CD4-positive, CD25-positive, alpha-beta regulatory T cell (primary cell): Measurements from ENCODE around the gene PLK5. TPM values are rescaled to one million over a fixed set of nuclear protein-coding genes. Genes with fewer than 3 reads are reported as not detected.
A peak's percentile ranks its signal among the peaks of the same experiment; 100 is the strongest.

Source experiments
- ATAC-seq, 2 donors: fragments of 150-1000 bp; cut with Tn5 transposase; one replicate each; pipeline ENCODE4 v1.10.0; 2021; ENCODE audit warnings: low read depth in 2 of 2, moderate number of reproducible peaks in 2 of 2, moderate library complexity in 1 of 2
- DNase-seq, 3 donors: peaks; one replicate each; pipeline versions ENCODE4 v3.0.0 to v3.0.0-alpha.2; 2012 to 2022; ENCODE audit warnings: mixed read lengths in 1 of 3
- H3K27ac ChIP-seq: one replicate; pipeline ENCODE4 v1.7.0; 2013; ENCODE audit warnings: mild to moderate bottlenecking, low read length; ENCODE audit not compliant: insufficient read depth, poor library complexity, severe bottlenecking
- H3K27me3 ChIP-seq: one replicate; pipeline ENCODE4 v1.7.0; 2013; ENCODE audit warnings: low read length; ENCODE audit not compliant: control insufficient read depth, insufficient read depth
- H3K36me3 ChIP-seq: one replicate; pipeline ENCODE4 v1.7.0; 2013; ENCODE audit warnings: mild to moderate bottlenecking, low read length, moderate library complexity; ENCODE audit not compliant: control insufficient read depth, insufficient read depth
- H3K4me1 ChIP-seq: 2 replicates; pipeline ENCODE4 v1.7.0; 2013; ENCODE audit warnings: mild to moderate bottlenecking, low read length; ENCODE audit not compliant: insufficient read depth, control insufficient read depth, poor library complexity, severe bottlenecking
- H3K4me3 ChIP-seq: one replicate; pipeline ENCODE4 v1.7.0; 2013; ENCODE audit warnings: low read depth, mild to moderate bottlenecking, low read length, moderate library complexity
- H3K9me3 ChIP-seq, 2 experiments: 1 replicate in 1 of 2; 2 replicates in 1 of 2; pipeline ENCODE4 v1.7.0; 2013; ENCODE audit warnings: low read length in 2 of 2, mild to moderate bottlenecking in 1 of 2, moderate library complexity in 1 of 2; ENCODE audit not compliant: control insufficient read depth in 2 of 2
- H3K27ac Mint-ChIP-seq, 3 donors: one replicate each; pipeline ENCODE4 v1.8.0; 2020 to 2022; ENCODE audit warnings: mild to moderate bottlenecking in 3 of 3, mixed read lengths in 3 of 3, moderate library complexity in 2 of 3
- H3K27me3 Mint-ChIP-seq: one replicate; pipeline ENCODE4 v1.8.0; 2022; ENCODE audit warnings: mild to moderate bottlenecking, mixed read lengths
- H3K36me3 Mint-ChIP-seq: one replicate; pipeline ENCODE4 v1.8.0; 2020; ENCODE audit warnings: mixed read lengths
- H3K4me1 Mint-ChIP-seq, 4 donors: one replicate each; pipeline ENCODE4 v1.8.0; 2020 to 2022; ENCODE audit warnings: mixed read lengths in 4 of 4, mild to moderate bottlenecking in 1 of 4
- H3K4me3 Mint-ChIP-seq, 4 donors: one replicate each; pipeline ENCODE4 v1.8.0; 2020 to 2022; ENCODE audit warnings: mild to moderate bottlenecking in 4 of 4, mixed read lengths in 4 of 4, moderate library complexity in 3 of 4
- H3K9me3 Mint-ChIP-seq, 7 donors: one replicate each; pipeline ENCODE4 v1.8.0; 2020 to 2022; ENCODE audit warnings: mixed read lengths in 7 of 7, mild to moderate bottlenecking in 3 of 7, moderate library complexity in 2 of 7
- polyA plus RNA-seq, 4 donors: library from polyadenylated mRNA; unstranded; fragments of 300-500 nt; fragmentation: Illumina TruSeq; gene quantifications; one replicate each; pipeline ENCODE4 v1.2.3, GENCODE V29; 2021
- total RNA-seq: library from RNA; stranded (reverse); gene quantifications from one replicate; pipeline ENCODE4 v1.2.3, GENCODE V29; 2022

PLK5 gene
- total and polyA plus RNA-seq, 5 donors from 2014 or later: not detected

- peak overlapping the region in 1 of 4 donors; percentile 76 for H3K4me3 Mint-ChIP-seq
- H3K9me3 ChIP-seq: no peaks in the 10 kb centered on the region
- no peak overlapping the region for H3K4me3 ChIP-seq
- H3K27me3 ChIP-seq: no peaks in the 10 kb centered on the region
- no peaks in the 10 kb centered on the region for H3K36me3 ChIP-seq
- peak overlapping the region in 2 of 3 donors; percentile 65 to 69 for H3K27ac Mint-ChIP-seq
- peaks cover 0 to 2% (median 0%) of the 10 kb centered on the region in 7 donors for H3K9me3 Mint-ChIP-seq
- no peak for ATAC-seq
- H3K36me3 Mint-ChIP-seq: peaks cover 2% of the 10 kb centered on the region
- no peak for DNase-seq
- no peak overlapping the region for H3K27ac ChIP-seq
- H3K4me1 Mint-ChIP-seq: peaks cover 0 to 2% (median under 1%) of the 10 kb centered on the region in 4 donors
- peaks cover 18% of the 10 kb centered on the region for H3K27me3 Mint-ChIP-seq
- peaks cover 9% of the 10 kb centered on the region for H3K4me1 ChIP-seq
Observed at GRCh38 chr19:1570836-1571235, 47.0 kb downstream of the PLK5 start.

- H3K27me3 ChIP-seq: no peaks in the 10 kb centered on the region
- Mint-ChIP-seq H3K27ac (peak overlapping the region in 1 of 3 donors; percentile 69), H3K4me1 (peaks cover 0 to 2% (median 1%) of the 10 kb centered on the region in 4 donors), H3K4me3 (peak overlapping the region in 2 of 4 donors; percentile 15 to 52), H3K36me3 (peaks cover 3% of the 10 kb centered on the region), H3K27me3 (peaks cover 18% of the 10 kb centered on the region), H3K9me3 (peaks cover 0 to 2% (median 0%) of the 10 kb centered on the region in 7 donors)
- H3K9me3 ChIP-seq: no peaks in the 10 kb centered on the region
- DNase-seq: no peak
- H3K4me1 ChIP-seq: peaks cover 9% of the 10 kb centered on the region
- H3K4me3 ChIP-seq: no peak overlapping the region
- H3K27ac ChIP-seq: no peak overlapping the region
- ATAC-seq: no peak
- H3K36me3 ChIP-seq: no peaks in the 10 kb centered on the region
Observed at GRCh38 chr19:1571358-1571757, 47.5 kb downstream of the PLK5 start.

GRCh38 chr19:1572795-1573194 lies 48.9 kb downstream of the PLK5 start:
- Histone ChIP-seq H3K27ac (no peak overlapping the region), H3K4me3 (no peak overlapping the region), H3K36me3 (no peaks in the 10 kb centered on the region), H3K4me1 (peaks cover 5% of the 10 kb centered on the region), H3K27me3 (no peaks in the 10 kb centered on the region), H3K9me3 (no peaks in the 10 kb centered on the region)
- DNase-seq (no peak), ATAC-seq (no peak)
- Mint-ChIP-seq H3K27ac (no peak overlapping the region), H3K9me3 (peaks cover 0 to 2% (median 0%) of the 10 kb centered on the region in 7 donors), H3K4me1 (peaks cover 0 to 4% (median 1%) of the 10 kb centered on the region in 4 donors), H3K4me3 (no peak overlapping the region), H3K36me3 (peaks cover 3% of the 10 kb centered on the region), H3K27me3 (peaks cover 18% of the 10 kb centered on the region)

DNA sequence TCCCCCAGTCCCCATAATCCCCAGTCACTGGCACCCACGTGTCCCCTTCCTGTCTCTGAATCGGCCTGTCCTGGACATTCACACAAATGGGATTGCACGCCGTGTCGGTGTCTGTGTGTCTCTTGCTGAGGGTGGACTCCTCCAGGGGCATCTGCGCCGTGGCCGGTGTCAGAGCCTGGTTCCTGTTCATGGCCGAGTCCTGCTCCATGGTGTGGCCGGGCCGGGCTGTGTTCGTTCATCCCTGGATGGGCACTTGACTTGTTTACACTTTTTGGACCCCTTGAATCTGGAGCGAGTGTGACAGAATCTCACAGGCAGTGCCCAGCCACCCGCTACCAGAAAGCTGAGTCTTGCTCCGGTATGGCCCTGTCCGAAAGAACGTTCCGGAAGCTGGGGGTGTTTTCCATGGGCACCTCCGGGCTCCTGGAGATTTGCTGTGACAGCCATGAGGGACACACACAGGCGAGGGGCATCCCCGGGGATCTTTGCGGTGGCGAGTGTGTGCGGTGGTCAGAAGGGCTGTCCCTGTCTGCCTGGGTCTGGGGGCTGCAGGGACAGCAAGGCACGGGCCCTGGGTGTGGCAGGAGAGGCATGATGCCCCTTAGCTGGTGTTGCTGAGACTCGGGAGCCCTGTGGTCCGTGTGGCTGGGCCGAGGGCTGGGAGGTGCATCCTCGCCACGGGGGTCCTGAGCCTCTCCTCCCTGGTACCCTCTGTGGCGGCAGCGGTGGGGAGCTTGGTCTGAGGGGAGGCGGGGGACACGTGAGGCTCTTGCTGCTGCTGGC lies 50.7 kb downstream of the PLK5 start:
- Mint-ChIP-seq H3K9me3 (peaks cover 0 to 2% (median 0%) of the 10 kb centered on the region in 7 donors), H3K27me3 (peaks cover 10% of the 10 kb centered on the region), H3K4me1 (peaks cover 0 to 4% (median 1%) of the 10 kb centered on the region in 4 donors), H3K27ac (peak overlapping the region in 1 of 3 donors; percentile 7), H3K36me3 (peaks cover 3% of the 10 kb centered on the region), H3K4me3 (no peak overlapping the region)
- Histone ChIP-seq H3K4me3 (no peak overlapping the region), H3K9me3 (no peaks in the 10 kb centered on the region), H3K4me1 (no peaks in the 10 kb centered on the region), H3K27me3 (no peaks in the 10 kb centered on the region), H3K27ac (no peak overlapping the region), H3K36me3 (peaks cover 3% of the 10 kb centered on the region)
- ATAC-seq (no peak), DNase-seq (no peak)

DNA sequence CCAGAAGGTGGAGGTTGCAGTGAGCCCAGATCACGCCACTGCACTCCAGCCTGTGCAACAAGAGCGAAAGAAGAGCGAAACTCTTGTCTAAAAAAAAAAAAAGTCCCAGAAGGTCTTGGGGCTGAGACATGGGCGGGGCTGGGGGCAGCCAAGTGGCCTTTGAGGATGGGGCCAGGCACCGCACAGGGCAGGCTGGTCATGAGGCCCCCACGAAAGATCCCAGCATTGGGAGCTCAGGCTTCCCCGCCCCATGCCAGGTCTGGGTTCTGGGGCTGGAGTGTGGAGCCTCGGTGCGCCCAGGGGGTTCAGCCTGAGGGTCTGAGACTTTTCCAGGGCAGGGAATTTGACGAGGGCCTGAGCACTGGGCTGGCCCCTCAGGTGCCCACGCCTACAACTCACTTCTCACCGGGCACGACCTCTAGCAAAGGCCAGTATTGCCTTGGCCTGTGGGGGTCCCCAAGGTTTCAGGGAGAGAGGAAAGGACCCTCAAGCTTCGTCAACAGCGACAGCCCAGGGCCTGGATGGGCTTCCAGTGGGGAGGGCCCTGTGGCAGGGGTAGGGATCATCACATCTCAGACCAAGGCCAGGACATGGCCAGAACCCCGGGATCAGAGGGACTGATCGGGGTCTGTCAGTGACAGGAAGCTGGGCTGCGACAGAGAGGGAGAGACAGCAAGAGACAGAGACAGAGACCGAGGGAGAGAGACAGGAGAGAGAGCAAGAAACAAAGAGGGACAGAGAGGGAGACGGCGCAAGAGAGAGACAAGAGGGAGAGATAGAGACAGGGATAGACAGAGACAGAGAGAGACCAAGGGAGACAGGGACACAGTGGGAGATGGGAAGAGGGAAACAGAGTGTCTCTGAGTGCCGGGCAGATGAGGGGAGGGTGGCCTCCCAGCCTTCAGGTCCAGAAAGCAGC lies 51.7 kb downstream of the PLK5 start:
- Mint-ChIP-seq H3K27ac (peak overlapping the region in 1 of 3 donors; percentile 34), H3K27me3 (peaks cover 4% of the 10 kb centered on the region), H3K4me1 (peaks cover 0 to 2% (median under 1%) of the 10 kb centered on the region in 4 donors), H3K4me3 (no peak overlapping the region), H3K9me3 (no peaks in the 10 kb centered on the region), H3K36me3 (peaks cover 7% of the 10 kb centered on the region)
- Histone ChIP-seq H3K9me3 (no peaks in the 10 kb centered on the region), H3K4me1 (no peaks in the 10 kb centered on the region), H3K36me3 (peaks cover 12% of the 10 kb centered on the region), H3K4me3 (no peak overlapping the region), H3K27ac (no peak overlapping the region), H3K27me3 (no peaks in the 10 kb centered on the region)
- DNase-seq (no peak), ATAC-seq (no peak)

DNA sequence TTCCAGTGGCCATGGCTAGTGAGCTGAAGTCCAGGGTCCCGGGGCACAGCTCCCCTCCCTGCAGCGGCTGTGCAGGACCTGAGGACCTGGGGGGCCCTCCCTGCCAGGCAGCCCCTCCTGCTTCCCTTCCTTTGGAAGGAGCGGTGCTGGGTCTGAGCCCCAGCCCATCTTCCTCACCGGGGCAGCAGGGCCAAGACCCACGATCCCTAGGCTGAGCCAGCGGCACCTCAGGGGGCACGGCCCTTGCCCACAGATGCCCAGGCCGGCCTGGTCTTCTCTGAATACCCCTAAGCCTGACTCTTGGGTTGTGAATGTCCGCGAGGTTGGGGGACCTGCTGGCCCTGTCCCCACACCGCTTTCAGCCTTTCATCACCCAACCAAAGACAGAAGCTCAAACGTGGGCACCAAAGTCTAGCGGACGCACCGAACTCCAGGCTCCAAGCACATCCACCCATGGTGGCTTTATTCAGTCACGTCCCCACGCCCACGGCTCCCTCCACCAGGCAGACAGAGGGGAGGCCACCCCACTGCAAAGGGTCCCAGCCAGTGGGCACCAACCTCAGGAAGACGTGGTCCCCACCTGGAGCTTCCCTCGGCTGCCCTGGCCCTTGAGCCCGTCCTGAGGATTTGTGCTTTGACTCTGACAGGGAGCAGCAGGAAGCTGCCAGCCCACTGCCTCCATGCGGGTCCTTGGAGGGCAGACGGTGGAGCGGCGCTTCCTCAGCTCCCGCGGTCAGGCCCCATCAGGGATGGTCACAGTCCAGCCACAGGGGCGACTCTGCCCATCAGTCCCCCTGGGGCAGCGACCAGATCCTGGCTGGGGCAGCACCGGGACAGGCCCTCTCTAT lies 52.6 kb downstream of the PLK5 start:
- H3K4me3 Mint-ChIP-seq: no peak overlapping the region
- no peaks in the 10 kb centered on the region for H3K27me3 ChIP-seq
- peaks cover 0 to 2% (median under 1%) of the 10 kb centered on the region in 4 donors for H3K4me1 Mint-ChIP-seq
- H3K4me3 ChIP-seq: no peak overlapping the region
- H3K9me3 ChIP-seq: no peaks in the 10 kb centered on the region
- H3K36me3 Mint-ChIP-seq: peaks cover 7% of the 10 kb centered on the region
- DNase-seq: no peak
- H3K36me3 ChIP-seq: peaks cover 20% of the 10 kb centered on the region
- H3K9me3 Mint-ChIP-seq: no peaks in the 10 kb centered on the region
- no peaks in the 10 kb centered on the region for H3K4me1 ChIP-seq
- H3K27ac Mint-ChIP-seq: no peak overlapping the region
- H3K27ac ChIP-seq: no peak overlapping the region
- peaks cover 1% of the 10 kb centered on the region for H3K27me3 Mint-ChIP-seq
- ATAC-seq: no peak
